NCI-H526 treated with DMSO at 0.1 percent for 48 hours (cell line): Measurements from ENCODE around the gene EFNB2.
A peak's percentile ranks its signal among the peaks of the same experiment; 100 is the strongest.

Experiments used
- DNase-seq: peaks from one replicate; lab custom pipeline; 2025; lab: John Stamatoyannopoulos, UW

The EFNB2 gene

DNA sequence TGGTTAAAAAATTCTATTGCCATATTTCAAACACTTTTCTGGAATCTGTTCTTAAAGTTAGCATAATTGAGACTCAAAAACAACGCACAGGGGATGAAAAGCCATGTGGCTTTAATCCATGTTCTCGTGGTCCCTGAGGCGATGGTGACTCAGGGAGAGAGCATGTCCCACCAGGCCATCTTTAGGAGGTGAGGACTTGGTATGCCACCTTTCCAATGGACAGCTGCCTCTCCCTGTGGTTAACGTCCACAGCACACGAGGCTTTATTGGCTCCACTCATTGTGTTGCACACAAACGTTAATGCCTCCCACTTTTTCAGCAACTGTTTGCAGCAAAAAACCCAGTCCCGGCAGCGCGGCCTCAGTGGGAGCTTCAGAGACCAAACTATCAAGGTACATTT is 51.4 kb downstream of the EFNB2 start:
- DNase-seq: no peak

DNA sequence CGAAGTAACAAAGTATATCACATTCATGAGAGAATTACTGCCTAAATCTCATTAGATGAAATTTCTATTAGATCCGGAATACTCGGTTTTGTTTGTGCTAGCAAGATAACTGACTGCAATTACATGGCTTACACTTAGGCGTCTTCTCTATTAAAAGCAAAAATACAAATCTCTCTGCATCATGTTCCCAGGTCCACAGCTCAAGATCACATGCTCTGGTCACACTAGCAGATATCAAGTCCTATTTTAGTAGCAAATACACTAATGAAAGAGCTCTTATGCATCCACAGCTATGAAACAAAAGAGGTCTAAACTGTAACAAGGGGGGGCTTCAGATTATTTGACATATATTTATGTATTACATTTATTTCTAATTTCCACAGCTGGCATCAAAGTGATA is 53.5 kb downstream of the EFNB2 start:
- no peak for DNase-seq

DNA sequence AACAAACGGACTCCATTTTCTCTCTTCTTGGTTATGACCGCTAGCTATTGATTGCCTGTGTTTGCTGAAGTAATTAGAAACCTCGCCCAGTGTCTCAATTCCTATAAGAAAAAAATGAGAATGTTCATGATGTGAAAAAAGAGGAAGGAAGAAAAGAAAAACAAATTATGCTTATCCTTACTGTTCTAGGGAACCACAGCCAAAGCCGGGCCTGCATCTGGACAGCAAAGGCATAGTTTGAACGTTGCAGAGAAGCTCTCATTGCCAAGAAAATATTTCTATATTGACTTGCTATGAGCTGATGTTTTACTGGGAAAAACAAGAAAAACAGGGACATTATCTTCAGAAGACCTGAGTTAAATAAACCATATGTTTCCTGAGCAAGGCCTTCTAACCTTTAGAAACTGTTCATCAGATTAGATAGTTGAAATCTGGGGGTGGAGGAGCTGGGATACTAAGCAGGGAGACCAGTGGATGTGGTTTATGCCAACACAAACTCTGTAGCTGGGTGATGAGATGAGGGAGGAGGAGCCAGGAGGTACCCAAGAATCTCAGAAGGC is 55.0 kb downstream of the EFNB2 start:
- no peak for DNase-seq

DNA sequence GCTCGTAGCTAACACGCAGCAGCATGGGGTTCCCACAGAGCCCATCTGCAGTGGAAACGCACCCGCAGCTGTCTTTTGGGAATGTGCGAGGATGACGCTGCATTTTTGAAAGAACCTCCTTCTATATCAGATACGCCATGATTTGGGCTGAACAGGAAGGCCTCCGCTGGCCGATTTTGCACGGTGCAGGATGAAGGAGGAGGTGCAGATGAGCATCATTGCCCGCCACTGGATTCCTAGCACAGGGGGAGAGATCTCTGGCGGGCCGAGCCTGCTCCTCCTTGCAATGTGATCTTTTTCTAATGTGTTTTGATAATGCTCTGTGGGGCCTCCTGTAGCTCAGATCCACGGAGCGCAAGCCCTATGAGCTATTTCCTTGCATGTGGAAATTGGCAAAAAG is 55.5 kb downstream of the EFNB2 start:
- DNase-seq: no peak

DNA sequence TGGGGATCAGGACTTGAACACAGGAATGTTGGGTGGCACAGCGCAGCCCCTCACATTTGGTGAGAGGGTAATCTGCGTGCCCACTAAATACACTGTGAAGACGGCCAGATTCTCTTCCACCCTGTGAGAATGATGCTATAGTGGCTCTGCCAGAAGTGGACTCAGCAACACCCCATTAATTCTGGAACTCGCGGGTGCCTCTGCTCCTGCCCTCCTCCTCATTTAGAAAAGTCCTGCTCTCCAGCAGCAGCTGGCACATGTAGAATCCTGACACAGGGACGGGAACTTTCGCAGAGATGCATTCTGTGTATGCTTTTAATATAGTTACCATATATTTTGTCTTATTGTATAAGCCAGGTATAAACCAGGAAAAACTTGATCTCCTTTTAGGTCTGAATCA is 57.3 kb downstream of the EFNB2 start:
- DNase-seq: no peak

DNA sequence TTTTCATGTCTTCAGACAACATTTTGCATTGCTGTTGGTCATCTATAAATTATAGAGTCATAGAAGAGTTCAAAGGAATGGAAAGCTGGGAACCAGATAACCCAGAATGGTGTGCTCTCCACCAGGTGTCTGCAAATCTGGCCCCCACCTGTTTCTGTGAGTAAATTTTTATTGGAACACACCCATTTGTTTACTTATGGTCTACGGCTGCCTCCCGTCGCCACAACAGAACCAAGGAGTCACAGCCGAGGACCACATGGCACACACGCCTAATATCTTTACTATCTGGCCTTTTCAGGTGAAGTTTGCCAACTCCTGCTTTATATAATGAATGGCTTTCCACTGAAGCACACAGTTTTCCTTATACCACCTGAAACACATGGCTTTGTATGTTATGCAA is 58.2 kb downstream of the EFNB2 start:
- peak; percentile 45 for DNase-seq

DNA sequence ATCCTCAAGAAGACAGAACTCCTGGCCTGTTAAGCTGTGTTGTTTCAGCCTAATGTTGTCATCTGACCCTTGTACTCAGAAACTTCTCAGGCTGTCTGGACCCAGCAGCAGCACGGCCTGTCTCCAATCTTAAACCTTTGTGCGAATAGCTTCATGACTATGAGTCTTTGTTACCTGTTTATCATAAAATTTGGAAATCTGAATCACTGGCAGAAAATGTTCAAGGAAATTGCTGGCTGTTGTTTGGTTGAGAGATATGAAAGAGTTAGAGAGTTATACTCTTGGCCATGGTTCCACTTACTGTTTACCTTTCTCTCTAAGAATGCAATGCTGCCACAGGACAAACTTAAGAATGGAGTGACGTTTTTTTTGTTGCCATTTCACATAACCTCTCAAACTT is 59.6 kb downstream of the EFNB2 start:
- DNase-seq: no peak

DNA sequence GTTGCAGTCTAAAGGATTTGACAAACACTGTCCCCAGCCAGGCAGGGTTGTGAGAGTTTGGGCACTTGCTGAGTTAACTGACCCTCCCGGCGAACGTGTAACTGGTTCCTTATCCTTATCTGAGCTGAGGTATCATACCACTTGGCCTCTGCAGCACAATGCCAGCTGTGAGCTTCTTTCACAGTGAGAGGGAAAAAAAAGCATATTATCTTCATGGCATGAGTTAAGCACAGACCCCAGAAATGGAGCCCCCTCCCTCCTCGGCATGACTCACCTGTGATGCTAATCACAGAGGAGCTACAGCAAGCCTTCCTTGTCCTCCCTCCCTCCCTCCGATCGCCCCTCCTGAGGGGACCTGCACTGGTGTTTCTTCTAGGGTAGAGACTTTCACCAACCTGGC is 60.5 kb downstream of the EFNB2 start:
- DNase-seq: no peak

DNA sequence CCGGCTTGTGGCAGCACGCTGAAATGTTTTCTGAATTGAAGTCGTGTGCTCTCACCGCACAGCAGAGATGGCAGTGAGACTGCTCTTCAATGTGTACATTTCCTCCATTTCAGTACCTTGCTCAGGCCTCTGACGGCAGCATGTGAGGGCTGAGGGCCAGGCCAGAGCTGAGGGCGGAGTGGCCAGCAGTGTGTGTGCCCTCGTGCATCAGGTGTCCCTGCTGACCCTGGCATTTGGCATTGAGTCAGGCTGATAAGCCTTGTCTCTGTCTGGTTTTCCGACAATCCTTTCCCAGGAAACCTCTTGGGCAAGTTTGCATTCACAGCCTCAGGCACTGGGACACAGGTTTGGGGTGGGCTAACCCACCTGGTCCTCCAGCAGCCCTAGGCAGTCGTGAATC is 62.3 kb downstream of the EFNB2 start:
- DNase-seq: no peak

DNA sequence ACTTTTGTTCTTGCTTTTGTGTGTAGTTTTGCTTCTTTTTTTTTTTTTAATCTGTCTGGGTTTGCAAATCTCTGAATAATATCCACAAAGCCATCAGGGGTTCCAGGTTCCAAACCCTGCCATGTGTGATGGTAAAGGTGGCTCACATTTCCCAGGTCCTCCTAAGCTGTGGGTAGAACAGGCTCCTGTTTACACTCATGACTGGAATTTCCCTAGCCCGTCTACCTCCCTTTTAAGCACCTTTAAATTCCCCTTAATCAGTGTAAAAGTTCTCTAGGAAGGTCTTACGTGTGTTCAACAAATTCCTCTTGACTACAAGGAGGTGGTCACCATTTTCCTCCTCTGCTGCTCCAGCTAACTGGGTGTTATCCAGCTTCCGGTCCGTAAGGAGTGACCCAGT is 62.8 kb downstream of the EFNB2 start:
- DNase-seq: no peak

DNA sequence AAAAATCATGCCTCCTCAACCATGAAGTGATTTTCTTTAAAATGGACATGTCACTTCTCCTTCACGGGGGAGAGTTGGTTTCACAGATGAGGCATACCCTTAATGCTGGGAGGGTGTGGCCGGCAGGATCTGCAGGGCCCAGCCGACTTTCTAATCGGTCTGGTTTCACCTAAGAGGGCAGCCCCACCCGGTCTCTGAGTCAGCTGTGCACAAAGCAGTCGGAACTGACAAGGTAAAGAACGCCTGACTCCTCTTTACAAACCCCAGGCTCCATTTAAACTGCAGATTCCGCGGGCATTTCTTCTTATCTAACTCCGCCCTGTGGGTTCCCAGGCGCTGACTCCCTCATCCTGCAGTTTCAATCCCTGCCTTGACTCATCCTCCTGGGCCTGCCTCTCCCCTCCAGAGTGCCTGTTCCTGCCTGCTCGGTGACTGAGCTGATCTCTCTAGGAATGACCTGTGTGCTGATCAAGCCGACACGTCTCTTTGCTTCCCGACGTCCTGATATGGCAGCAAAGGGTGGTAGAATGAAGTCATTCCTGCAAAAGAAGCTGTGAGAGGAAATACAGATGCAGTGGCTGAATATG is 63.4 kb downstream of the EFNB2 start:
- DNase-seq: no peak

DNA sequence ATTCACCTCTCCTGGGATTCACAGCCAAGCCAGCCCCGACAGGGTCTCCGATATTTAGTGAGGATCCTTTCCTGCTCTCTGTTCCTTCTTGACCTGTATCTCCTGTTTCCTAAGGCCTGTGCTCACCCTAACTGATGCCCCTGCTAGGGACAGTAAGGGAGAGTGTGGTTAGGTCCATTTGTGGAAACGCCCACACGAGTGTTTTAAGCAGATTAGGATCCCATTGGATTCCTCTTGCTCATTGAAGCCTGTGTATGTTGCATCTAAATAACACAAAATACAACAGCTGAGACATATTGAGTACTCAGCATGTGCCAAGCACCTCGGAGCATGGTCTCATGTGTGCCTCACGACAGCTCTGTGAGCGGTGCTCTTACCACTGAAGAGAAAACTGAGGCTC is 64.9 kb downstream of the EFNB2 start:
- DNase-seq: no peak

DNA sequence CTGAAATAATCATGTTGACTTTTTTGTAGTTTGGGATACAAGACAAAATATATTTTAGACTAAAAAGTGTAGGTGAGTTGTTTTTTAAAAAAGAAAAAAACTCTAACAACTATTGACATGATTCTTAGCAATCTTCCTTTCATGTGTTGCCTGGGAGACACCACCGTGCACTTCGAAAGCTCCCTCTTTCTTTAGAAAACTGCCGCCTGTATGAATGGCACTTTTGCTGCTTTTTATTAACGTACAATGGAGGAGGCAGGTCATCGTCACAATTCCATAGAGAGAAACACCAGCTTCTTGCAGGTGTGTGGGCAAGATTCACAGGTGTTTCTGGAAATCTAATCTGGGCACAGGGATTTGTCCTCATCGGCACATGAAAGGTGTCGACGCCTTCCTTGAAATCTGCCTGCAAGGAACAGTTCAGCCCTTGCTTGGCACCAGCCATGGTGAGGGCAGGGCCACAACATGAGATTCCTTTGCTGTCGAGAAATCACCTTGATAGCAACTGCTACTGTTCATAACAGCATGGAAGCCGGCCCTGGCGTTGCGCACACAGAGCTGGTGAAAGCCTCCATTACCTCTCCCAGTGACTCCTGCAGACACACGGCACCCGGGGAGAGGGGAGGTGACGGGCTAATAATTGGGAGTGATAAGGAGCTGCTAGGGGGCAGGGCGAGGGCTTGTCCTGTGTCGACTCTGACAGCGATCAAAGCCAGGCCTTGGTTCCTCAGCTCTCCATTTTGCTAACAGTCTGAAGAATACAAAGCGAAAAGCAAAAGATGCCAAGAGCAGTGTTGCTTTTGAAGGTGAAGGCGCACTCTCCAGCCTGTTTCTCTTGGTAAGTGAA is 66.5 kb downstream of the EFNB2 start:
- no peak for DNase-seq

DNA sequence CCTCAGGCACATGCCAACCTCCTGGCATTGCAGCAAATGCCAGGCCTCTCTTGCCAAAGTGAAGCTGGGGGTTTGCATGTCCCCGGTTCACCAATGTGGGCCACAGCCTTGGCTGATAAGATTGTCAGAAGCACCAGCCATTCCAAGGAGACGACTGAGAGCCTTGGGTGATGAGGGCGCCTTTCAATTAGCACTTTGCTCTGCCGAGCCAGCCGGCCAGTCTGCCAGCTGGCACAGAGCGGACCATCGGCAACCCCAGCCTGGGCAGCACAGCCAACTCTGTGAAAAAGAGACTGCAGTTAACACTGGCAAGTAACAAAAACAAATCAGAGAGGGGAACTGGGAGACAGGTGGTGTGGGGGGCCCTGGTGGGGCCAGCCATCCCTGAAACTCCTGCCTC is 67.3 kb downstream of the EFNB2 start:
- no peak for DNase-seq

DNA sequence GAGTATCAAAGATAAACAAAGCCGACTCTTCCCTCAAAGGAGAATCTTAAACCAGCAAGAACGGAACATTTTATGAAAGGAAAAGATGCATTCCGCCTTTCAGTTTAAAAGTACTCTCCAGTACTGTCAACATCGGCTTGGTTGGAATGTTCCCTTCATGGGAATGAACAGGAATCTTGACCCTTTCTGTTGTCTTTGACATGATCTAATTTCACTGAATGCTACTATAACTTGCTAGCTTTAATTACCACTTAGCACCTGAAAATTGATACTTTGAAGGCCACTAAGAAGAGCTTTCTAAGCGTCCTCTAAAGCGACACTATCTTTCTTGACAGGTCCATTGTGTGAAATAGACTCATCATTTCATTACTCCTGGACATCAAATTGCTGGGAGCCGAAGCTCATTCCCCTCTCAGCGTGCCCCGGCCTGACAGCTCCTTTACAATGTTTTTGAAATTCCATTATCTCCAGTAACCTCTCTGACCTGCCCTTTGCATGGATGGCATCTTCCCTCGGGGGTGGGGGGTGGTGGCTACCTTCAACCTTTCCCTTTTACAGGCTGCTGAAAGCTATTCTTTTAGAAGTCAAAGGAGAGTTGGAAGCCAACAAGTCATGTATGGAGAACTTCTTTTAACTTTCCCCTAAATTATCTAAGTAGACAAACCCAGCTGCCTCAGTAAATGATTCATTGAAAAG is 67.9 kb downstream of the EFNB2 start:
- DNase-seq: no peak

DNA sequence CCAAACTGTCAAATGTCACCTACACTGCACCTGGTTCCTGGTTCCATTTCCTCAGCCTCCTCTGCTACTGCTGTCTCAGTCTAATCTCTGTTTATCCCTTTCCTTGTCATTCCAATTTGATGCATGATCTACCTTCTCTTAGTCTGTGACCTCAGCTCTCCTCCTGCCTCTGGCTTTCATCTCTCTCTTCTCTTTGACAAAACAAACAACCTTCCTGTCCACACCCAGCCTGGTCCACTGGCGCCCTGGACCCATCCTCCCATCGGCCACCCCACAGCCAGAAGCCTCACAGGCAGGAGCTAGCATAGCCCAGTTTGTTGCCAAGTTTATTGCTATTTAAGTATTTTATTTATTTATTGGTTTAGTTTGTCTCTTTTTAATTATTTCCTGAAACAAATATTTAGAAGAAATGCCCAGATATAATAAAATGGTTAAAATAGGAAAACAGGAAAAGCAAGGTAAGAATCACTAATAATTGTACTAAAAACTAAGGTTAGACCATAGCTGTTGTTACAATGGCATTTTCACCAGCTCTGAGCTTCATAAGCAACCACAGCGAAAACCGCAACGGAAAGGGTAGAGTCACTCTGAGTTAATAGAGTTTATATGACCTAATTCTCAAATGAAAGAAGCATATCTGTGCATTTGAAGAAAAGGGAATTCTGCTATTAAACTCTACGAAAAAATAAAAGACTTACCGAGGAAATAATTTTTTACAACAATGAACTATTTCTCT is 68.6 kb downstream of the EFNB2 start:
- no peak for DNase-seq

DNA sequence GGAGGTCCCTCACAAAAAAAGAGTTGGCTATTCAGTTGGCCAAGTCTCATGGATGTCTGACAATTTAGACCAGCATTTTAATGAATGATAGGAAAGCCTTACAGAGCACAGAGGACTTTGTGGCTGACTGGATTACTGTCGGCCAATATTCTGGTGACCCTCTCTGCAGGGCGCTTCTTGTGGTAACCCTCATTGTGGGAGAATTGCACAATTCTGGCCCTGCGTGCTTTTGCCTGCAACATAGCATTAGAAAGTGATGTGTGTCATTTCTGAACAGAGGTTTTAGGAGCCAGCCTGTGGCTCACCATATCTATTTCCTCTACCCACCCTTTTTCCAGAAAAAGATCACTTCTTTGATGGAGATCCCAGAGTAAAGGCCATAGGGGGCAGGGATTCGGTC is 71.4 kb downstream of the EFNB2 start:
- no peak for DNase-seq

DNA sequence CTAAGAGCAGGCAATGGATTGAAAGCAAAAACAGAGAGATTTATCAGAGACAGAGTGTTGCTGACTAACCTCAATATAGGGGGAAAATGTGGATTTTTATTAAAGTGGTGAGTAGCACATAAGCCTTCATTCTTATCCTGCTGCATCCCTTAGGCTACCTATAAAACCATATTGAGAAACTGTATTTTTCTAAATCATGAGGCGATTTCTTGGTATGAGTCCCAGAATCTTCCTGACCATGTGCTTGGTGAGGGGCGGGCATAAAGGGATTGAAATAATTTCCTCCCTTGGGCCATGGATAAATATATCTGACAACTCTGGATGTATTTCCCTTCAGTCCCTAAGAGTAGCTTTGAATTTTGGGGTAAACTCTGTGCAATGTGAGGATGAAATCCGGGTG is 72.8 kb downstream of the EFNB2 start:
- no peak for DNase-seq

DNA sequence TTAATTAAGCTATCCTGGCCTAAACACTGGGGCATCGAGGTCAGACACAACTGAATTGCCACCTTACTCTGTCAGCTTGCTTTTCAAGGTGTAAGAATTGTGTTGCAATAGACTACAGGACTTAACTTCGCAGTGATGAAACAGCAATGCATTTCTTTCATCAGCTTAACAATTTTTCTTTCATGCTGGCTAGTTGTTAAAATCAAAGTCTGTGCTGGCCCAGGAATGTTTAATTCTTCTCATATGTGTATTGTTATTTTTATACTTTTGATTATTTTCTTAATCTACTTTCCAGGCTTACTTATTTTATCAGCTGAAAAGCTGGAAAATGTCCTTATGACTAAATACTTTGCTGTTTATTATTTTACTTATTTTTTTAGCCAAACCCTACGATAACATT is 79.7 kb downstream of the EFNB2 start:
- DNase-seq: no peak

DNA sequence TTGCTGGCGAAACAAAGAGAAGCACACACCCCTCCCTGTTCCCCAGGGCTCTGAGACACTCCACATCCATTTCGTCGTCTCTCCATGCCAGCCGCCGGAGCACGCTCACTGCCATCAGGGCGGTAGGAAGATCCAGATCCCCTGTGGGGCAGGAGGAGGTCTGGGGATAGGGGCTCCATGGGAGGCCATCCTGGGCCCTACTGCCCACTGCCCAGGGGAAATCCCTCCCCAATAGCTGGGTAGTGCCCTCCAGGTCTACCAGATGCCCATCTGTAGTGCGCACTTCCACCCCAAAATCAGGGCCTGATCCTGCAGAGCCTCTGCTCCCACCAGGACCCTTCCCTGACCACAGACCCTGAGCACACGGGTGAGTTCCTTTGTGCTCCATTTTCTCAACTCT is 80.3 kb downstream of the EFNB2 start:
- DNase-seq: no peak

DNA sequence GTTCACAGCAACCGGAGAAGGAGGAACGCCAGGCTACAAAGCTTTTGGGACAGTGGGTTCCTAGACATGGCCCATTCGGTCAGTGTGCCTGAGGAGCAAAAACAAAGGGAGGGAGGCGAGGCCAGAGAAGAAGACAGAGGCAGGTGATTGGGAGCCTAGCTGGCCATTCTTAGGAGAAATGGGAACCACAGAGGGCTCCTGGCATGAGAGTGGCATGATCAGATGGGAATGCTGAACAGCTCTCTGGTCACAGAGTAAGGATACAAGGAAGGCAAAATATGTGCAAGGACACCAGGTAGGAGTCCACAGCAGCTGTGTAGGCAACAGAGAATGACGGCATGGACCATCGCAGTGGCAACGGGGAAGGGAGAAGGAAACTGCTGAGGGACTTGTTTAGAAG is 82.4 kb downstream of the EFNB2 start:
- no peak for DNase-seq

DNA sequence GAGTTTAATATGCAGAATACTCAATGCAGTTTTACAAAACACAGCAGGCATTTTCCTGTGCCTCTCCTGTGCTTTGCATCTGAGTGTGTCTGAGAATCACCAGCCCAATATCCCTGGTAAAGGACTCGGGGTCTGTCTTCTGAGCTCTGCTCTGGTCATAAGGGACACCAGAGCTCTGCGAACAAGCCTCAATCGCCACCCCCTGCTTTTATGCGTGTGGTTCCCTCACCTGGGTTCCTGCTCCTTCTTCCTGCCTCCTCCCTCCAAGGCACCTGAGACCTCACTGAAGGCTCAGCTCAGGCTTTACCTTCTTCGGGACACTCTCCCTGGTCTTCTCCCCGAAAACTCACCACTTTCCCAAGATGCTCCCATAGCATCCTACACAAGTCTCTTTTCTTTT is 84.5 kb downstream of the EFNB2 start:
- no peak for DNase-seq
